ENCODE data around the gene ZNF438.

DNA sequence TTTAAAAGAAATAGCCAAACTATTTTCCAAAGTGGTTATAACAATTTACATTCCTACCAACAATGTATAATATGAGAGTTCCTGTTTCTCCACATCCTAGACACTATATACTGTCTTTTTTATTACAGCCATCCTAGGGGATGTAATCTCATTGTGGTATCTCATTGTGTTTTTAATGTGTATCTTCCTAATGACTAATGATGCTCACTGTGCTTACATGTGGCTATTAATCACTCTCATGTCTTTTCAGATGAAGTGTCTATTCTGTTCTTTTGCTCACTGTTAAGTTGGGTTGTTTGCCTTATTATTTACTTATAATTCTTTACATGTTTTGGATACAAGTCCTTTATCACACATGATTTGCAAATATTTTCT lies 71.8 kb downstream of the ZNF438 start:
- TF ChIP-seq, protein P1, sequence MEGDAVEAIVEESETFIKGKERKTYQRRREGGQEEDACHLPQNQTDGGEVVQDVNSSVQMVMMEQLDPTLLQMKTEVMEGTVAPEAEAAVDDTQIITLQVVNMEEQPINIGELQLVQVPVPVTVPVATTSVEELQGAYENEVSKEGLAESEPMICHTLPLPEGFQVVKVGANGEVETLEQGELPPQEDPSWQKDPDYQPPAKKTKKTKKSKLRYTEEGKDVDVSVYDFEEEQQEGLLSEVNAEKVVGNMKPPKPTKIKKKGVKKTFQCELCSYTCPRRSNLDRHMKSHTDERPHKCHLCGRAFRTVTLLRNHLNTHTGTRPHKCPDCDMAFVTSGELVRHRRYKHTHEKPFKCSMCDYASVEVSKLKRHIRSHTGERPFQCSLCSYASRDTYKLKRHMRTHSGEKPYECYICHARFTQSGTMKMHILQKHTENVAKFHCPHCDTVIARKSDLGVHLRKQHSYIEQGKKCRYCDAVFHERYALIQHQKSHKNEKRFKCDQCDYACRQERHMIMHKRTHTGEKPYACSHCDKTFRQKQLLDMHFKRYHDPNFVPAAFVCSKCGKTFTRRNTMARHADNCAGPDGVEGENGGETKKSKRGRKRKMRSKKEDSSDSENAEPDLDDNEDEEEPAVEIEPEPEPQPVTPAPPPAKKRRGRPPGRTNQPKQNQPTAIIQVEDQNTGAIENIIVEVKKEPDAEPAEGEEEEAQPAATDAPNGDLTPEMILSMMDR (conservative IDR thresholded peaks at IDR 0.05 in 1 of 2, IDR thresholded peaks at IDR 0.05 in 1 of 2; ENCODE audit: extremely low read depth in 1 of 2, insufficient read depth in 1 of 2, low read depth in 1 of 2, low read length in 2 of 2): no peak
- TF ChIP-seq EZH2 (IDR thresholded peaks at IDR 0.05; ENCODE audit: borderline replicate concordance, low read length): no peak
